SK-N-SH (cell line): ENCODE results near the gene TMEM168. TPM values are rescaled to one million over a fixed set of nuclear protein-coding genes. Genes with fewer than 3 reads are reported as not detected.

Source experiments
- CTCF ChIA-PET: fragments of 300-600, 350-600 bp; formaldehyde crosslinking; extraction: SDS; loops from one replicate; lab custom pipeline; 2021; lab: Yijun Ruan, JAX
- POLR2A ChIA-PET: fragments of 350-600 bp; sonication (Branson Sonifier 250); formaldehyde crosslinking; extraction: SDS; loops from one replicate; lab custom pipeline; 2020; ENCODE audit warnings: antibody characterized with exemption, inconsistent platforms; lab: Yijun Ruan, JAX
- DNase-seq: peaks from one replicate; pipeline ENCODE4 v3.0.0; 2012
- H2AFZ ChIP-seq: fragments of 200-600 bp; sonication (generic); 2 replicates; pipeline ENCODE4 v1.8.1; 2016; ENCODE audit warnings: antibody characterized with exemption, mild to moderate bottlenecking, low read depth
- H3F3A ChIP-seq: fragments of 200-600 bp; sonication (generic); replicated peaks from 2 replicates; pipeline ENCODE3; 2016; ENCODE audit warnings: antibody characterized with exemption, mild to moderate bottlenecking; ENCODE audit not compliant: insufficient read depth
- H3K27ac ChIP-seq, 2 experiments: fragments of 200-500 bp in 1 of 2; fragments of 200-600 bp in 1 of 2; sonication (Bioruptor generic) in 1 of 2; sonication (generic), shearing (Covaris generic) in 1 of 2; 2 replicates each; pipeline versions ENCODE4 v1.5.1 to v1.6.1; 2014 to 2016; ENCODE audit warnings: low read depth in 2 of 2, inconsistent platforms in 1 of 2, low read length in 1 of 2, mild to moderate bottlenecking in 1 of 2, mixed read lengths in 1 of 2
- H3K27me3 ChIP-seq: fragments of 200-600 bp; sonication (generic), shearing (Covaris generic); 2 replicates; pipeline ENCODE4 v1.6.1; 2016; ENCODE audit warnings: mixed run types; ENCODE audit not compliant: insufficient read depth
- H3K36me3 ChIP-seq, 2 experiments: fragments of 200-500 bp in 1 of 2; fragments of 200-600 bp in 1 of 2; sonication (Bioruptor generic) in 1 of 2; sonication (generic) in 1 of 2; replicated peaks in 1 of 2; 2 replicates each; pipeline versions ENCODE3 to v1.5.1; 2014 to 2016; ENCODE audit warnings: low read length in 1 of 2, mild to moderate bottlenecking in 1 of 2; ENCODE audit not compliant: insufficient read depth in 2 of 2, control insufficient read depth in 1 of 2
- H3K4me1 ChIP-seq, 2 experiments: fragments of 200-500 bp in 1 of 2; fragments of 200-600 bp in 1 of 2; sonication (Bioruptor generic) in 1 of 2; sonication (generic), shearing (Covaris generic) in 1 of 2; 2 replicates each; pipeline versions ENCODE4 v1.5.1 to v1.6.1; 2014 to 2016; ENCODE audit warnings: low read depth in 1 of 2, low read length in 1 of 2, mixed run types in 1 of 2; ENCODE audit not compliant: insufficient read depth in 2 of 2, control insufficient read depth in 1 of 2
- H3K4me2 ChIP-seq: fragments of 200-600 bp; sonication (generic), shearing (Covaris generic); 2 replicates; pipeline ENCODE4 v1.6.1; 2017; ENCODE audit warnings: mixed run types
- H3K4me3 ChIP-seq, 2 experiments: fragments of 200-500 bp in 1 of 2; fragments of 200-600 bp in 1 of 2; sonication (Bioruptor generic) in 1 of 2; sonication (generic), shearing (Covaris generic) in 1 of 2; 2 replicates each; pipeline versions ENCODE4 v1.5.1 to v1.8.1; 2014 to 2016; ENCODE audit warnings: low read depth in 2 of 2, inconsistent platforms in 1 of 2, low read length in 1 of 2, mild to moderate bottlenecking in 1 of 2, mixed read lengths in 1 of 2, moderate library complexity in 1 of 2
- H3K79me2 ChIP-seq: fragments of 200-600 bp; sonication (generic); 2 replicates; pipeline ENCODE4 v1.8.1; 2017; ENCODE audit warnings: mild to moderate bottlenecking; ENCODE audit not compliant: insufficient read depth
- H3K9ac ChIP-seq: fragments of 200-600 bp; sonication (generic); 2 replicates; pipeline ENCODE4 v1.6.1; 2017; ENCODE audit warnings: mixed run types
- H3K9me2 ChIP-seq: fragments of 200-600 bp; sonication (generic); 2 replicates; pipeline ENCODE4 v1.6.1; 2017; ENCODE audit warnings: mixed run types
- H3K9me3 ChIP-seq: fragments of 200-600 bp; sonication (generic); 2 replicates; pipeline ENCODE4 v1.6.1; 2017; ENCODE audit warnings: mixed run types, mild to moderate bottlenecking, moderate library complexity
- H4K20me1 ChIP-seq: fragments of 200-600 bp; sonication (generic); 2 replicates; pipeline ENCODE4 v1.6.1; 2017; ENCODE audit warnings: mild to moderate bottlenecking, mixed run types; ENCODE audit not compliant: insufficient read depth
- CHD2 ChIP-seq: fragments of 150-350 bp; IDR thresholded peaks from 2 replicates; pipeline ENCODE4 v1.6.1; 2018; ENCODE audit warnings: low read length; ENCODE audit not compliant: partially characterized antibody
- CTCF ChIP-seq: fragments of 200-600 bp; sonication (generic); IDR thresholded peaks from 2 replicates; pipeline ENCODE4 v1.6.1; 2017; ENCODE audit warnings: antibody characterized with exemption, mild to moderate bottlenecking, moderate library complexity
- ELF1 ChIP-seq: IDR thresholded peaks from 2 replicates; pipeline ENCODE4 v1.4.0; 2012
- FOSL2 ChIP-seq: IDR thresholded peaks from 2 replicates; pipeline ENCODE4 v1.4.0; 2012; ENCODE audit warnings: low read depth, mild to moderate bottlenecking, moderate library complexity, borderline replicate concordance
- GABPA ChIP-seq: IDR thresholded peaks from 2 replicates; pipeline ENCODE4 v1.4.0; 2012; ENCODE audit warnings: low read depth, mild to moderate bottlenecking
- MEF2A ChIP-seq: IDR thresholded peaks from 2 replicates; pipeline ENCODE4 v1.4.0; 2012; ENCODE audit warnings: low read depth, borderline replicate concordance
- MXI1 ChIP-seq: IDR thresholded peaks from 2 replicates; pipeline ENCODE4 v1.6.1; 2012; ENCODE audit warnings: mild to moderate bottlenecking, low read depth, low read length, improper control_type of control experiment
- NFIC ChIP-seq: IDR thresholded peaks from 2 replicates; pipeline ENCODE4 v1.4.0; 2012; ENCODE audit warnings: borderline replicate concordance
- NRF1 ChIP-seq: IDR thresholded peaks from 2 replicates; pipeline ENCODE4 v1.6.1; 2012; ENCODE audit warnings: low read depth, mild to moderate bottlenecking, low read length
- RAD21 ChIP-seq: IDR thresholded peaks from 2 replicates; pipeline ENCODE4 v1.6.1; 2012; ENCODE audit warnings: mild to moderate bottlenecking, low read length
- RCOR1 ChIP-seq: fragments of 150-350 bp; IDR thresholded peaks from 2 replicates; pipeline ENCODE4 v1.6.1; 2017; ENCODE audit warnings: antibody characterized with exemption, low read length
- RFX5 ChIP-seq: IDR thresholded peaks from 2 replicates; pipeline ENCODE4 v1.6.1; 2012; ENCODE audit warnings: mild to moderate bottlenecking, improper control_type of control experiment, low read length
- RXRA ChIP-seq: IDR thresholded peaks from 2 replicates; pipeline ENCODE4 v1.4.0; 2012; ENCODE audit warnings: low read depth, mild to moderate bottlenecking, borderline replicate concordance
- SIN3A ChIP-seq: IDR thresholded peaks from 2 replicates; pipeline ENCODE4 v1.6.1; 2012; ENCODE audit warnings: low read depth, mild to moderate bottlenecking, low read length, moderate library complexity, borderline replicate concordance
- SMC3 ChIP-seq: IDR thresholded peaks from 2 replicates; pipeline ENCODE4 v1.6.1; 2012; ENCODE audit warnings: low read depth, low read length, improper control_type of control experiment
- TEAD4 ChIP-seq: IDR thresholded peaks from 2 replicates; pipeline ENCODE4 v1.4.0; 2012; ENCODE audit warnings: mild to moderate bottlenecking, borderline replicate concordance; ENCODE audit not compliant: insufficient read depth
- USF2 ChIP-seq: fragments of 150-350 bp; IDR thresholded peaks from 2 replicates; pipeline ENCODE4 v1.6.1; 2017; ENCODE audit warnings: antibody characterized with exemption, low read length, low read depth, borderline replicate concordance
- WGBS: methylation state at CpG from one replicate; pipeline ENCODE4 v1.1.6; 2017; ENCODE audit warnings: low lambda C conversion rate; 5-methylcytosine and 5-hydroxymethylcytosine counted together
- polyA plus RNA-seq, 3 experiments: library from polyadenylated mRNA; depleted of rRNA; stranded (reverse); fragments of >200 nt; gene quantifications; 2 replicates each; pipeline ENCODE4 v1.2.3, GENCODE V29; 2012
- TF ChIP-seq, protein P1 (sequence below): IDR thresholded peaks from 2 replicates; pipeline ENCODE4 v1.4.0; 2012; ENCODE audit warnings: low read depth, borderline replicate concordance
- TF ChIP-seq, protein P2 (sequence below): IDR thresholded peaks from 2 replicates; pipeline ENCODE4 v1.4.0; 2012; ENCODE audit warnings: low read depth, borderline replicate concordance

TMEM168 gene
- polyA plus RNA-seq, 1 of the 3 experiments (the other 2 are of a cell fraction) = 32.2 TPM

DNA sequence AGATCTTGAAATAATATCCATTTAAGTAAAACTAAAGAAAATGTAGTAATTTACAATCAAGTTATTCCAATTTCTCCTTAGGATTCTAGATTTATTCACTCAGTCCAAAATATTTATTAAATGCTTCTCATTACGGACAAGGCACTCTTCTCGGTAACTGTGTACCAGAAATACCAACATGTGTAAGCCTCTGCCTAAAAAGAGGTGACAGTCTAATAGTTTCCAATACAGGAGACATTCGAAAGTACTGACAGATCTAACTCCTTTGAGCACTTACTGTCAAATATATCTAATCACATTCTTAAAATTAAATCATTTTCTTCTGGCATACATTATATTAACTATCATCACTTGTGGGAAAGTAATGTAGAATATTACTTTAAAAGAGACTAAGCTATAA, 26.9 kb downstream of the TMEM168 start (continued):
- TF ChIP-seq, protein P1, sequence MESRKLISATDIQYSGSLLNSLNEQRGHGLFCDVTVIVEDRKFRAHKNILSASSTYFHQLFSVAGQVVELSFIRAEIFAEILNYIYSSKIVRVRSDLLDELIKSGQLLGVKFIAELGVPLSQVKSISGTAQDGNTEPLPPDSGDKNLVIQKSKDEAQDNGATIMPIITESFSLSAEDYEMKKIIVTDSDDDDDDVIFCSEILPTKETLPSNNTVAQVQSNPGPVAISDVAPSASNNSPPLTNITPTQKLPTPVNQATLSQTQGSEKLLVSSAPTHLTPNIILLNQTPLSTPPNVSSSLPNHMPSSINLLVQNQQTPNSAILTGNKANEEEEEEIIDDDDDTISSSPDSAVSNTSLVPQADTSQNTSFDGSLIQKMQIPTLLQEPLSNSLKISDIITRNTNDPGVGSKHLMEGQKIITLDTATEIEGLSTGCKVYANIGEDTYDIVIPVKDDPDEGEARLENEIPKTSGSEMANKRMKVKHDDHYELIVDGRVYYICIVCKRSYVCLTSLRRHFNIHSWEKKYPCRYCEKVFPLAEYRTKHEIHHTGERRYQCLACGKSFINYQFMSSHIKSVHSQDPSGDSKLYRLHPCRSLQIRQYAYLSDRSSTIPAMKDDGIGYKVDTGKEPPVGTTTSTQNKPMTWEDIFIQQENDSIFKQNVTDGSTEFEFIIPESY = no peak
- no peak for TF ChIP-seq RXRA
- no peak for TF ChIP-seq GABPA
- no peak for TF ChIP-seq CHD2
- no peak for TF ChIP-seq FOSL2
- no peak for TF ChIP-seq NFIC
- no peak for TF ChIP-seq RFX5
- no peak for TF ChIP-seq CTCF
- TF ChIP-seq RAD21 = no peak
- TF ChIP-seq, protein P2, sequence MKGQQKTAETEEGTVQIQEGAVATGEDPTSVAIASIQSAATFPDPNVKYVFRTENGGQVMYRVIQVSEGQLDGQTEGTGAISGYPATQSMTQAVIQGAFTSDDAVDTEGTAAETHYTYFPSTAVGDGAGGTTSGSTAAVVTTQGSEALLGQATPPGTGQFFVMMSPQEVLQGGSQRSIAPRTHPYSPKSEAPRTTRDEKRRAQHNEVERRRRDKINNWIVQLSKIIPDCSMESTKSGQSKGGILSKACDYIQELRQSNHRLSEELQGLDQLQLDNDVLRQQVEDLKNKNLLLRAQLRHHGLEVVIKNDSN = no peak
- TF ChIP-seq ELF1 = no peak
- TF ChIP-seq, all 33 proteins: peak for 0

- Histone ChIP-seq H3K36me3 (peaks cover 0 to 3% of the 10 kb centered on the region in 2 experiments), H2AFZ (no peak overlapping the region), H3K4me3 (no peak overlapping the region), H3K4me2 (no peak overlapping the region), H3K4me1 (no peaks in the 10 kb centered on the region; a peak in 1 of 4 replicates), H3F3A (peaks cover 6% of the 10 kb centered on the region), H3K79me2 (no peaks in the 10 kb centered on the region), H3K9ac (no peak overlapping the region), H3K27me3 (no peaks in the 10 kb centered on the region), H4K20me1 (no peaks in the 10 kb centered on the region), H3K27ac (no peak overlapping the region), H3K9me3 (no peaks in the 10 kb centered on the region), H3K9me2 (no peaks in the 10 kb centered on the region)
- CTCF ChIA-PET = interaction anchor here (0.9 kb wide), 1 partner anchor 127 kb away, joined by 3 read pairs; no protein-coding TSS in a partner anchor
- TF ChIP-seq TEAD4 = no peak
- TF ChIP-seq SIN3A = no peak
- no peak for TF ChIP-seq RFX5
- TF ChIP-seq RAD21 = no peak
- no peak for TF ChIP-seq USF2
- no peak for TF ChIP-seq NRF1
- no peak for TF ChIP-seq MXI1
- TF ChIP-seq SMC3 = no peak
- TF ChIP-seq MEF2A = no peak
- no peak for TF ChIP-seq RCOR1
- TF ChIP-seq NFIC = no peak
- no peak for DNase-seq
- WGBS = 73% methylated on average over 3 of the region's 3 CpGs
- POLR2A ChIA-PET = no interaction called here
Measured at GRCh38 chr7:112759905-112760304, 30.3 kb downstream of the TMEM168 start.
